Activated CD4-positive, alpha-beta T cell treated with anti-CD3 and anti-CD28 coated beads, Interleukin-2, Interleukin-6, amounts not matched to agents 100 ng/mL and 50 ng/mL, durations not matched to agents 16 hours and 8 hours (primary cell): Measurements from ENCODE around the gene HOXD9.

Source experiments
- DNase-seq: peaks from one replicate; pipeline ENCODE4 v3.0.0-alpha.2; 2020

The HOXD9 gene

DNA sequence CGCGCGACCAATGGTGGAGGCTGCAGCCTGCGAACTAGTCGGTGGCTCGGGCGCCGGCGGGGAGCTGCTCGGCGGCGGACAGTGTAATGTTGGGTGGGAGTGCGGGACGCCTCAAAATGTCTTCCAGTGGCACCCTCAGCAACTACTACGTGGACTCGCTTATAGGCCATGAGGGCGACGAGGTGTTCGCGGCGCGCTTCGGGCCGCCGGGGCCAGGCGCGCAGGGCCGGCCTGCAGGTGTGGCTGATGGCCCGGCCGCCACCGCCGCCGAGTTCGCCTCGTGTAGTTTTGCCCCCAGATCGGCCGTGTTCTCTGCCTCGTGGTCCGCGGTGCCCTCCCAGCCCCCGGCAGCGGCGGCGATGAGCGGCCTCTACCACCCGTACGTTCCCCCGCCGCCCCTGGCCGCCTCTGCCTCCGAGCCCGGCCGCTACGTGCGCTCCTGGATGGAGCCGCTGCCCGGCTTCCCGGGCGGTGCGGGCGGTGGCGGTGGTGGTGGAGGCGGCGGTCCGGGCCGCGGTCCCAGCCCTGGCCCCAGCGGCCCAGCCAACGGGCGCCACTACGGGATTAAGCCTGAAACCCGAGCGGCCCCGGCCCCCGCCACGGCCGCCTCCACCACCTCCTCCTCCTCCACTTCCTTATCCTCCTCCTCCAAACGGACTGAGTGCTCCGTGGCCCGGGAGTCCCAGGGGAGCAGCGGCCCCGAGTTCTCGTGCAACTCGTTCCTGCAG, at the start of gene HOXD9:
TSS of gene HOXD9 (plus strand) at position 37 of the 728 bp plus-strand sequence. CDS start at position 87, 50 bp downstream.
- DNase-seq, result no peak

DNA sequence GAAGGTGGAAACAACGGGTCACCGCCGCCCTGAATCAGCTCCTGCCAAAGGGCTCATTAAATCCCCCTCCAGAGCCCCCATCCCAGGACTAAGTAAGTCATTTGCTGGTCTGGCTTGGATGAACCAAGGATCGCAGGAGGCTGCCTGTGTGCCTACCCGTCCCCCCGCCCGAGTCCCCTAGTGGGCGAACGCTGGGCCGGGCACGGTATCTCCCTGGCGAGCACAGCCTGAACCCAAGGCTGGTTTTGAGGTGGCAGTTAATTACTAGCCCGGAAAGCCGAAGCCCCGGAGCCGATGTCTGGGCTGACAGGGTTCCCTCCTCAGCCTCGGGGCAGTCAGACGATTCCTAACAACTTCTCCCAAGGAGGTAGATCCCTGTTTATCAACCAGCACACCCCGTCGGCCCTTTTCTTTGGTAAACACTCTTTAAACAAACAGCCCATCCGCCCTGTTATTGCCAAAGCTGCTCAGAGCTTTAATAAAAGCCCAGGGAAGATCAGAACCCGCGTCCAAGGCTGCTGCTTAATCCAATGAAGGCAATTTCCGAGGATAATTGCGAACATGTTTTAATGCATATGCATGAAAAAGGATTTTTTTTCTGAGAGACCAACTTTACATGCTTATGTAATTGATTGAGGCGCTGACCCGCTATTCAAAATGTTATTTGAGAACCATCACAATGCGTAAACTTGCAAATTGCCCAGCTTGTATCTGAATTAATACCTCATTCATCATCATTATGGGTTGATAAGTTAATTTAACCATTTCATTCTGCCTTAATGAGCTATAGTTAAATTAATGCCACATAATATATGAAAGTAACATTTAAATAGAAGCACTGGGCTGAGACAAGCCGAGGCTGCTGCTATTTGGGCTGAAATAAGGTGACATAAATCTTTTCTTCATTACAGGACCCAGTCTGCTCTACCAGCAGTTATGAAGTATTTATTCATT, 49.3 kb upstream of the HOXD9 start:
- DNase-seq, result no peak

DNA sequence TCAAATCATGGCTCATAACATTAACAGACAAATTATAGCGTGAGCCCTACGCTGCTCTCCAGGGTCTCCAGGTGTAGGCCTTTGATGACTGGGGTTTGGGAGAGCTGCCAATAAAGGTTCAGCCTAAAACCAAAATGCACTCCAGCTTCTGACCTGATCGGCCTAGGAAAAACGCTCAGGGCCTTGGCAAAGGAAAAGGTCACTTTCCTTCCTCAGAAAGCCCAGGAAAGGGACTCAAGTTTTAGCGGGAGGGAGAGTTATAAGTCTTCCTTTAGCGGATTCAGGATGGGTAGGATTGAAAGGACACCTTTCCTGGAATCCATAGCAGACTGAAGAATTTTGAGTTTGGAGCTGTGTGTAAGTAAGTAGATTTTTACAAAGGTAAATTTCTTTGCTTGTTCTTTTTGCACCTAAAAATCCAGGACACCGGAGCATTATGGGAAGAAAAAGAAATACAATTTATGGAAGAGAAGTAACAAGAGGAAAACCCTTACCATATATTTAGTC, 47.5 kb upstream of the HOXD9 start:
- no peak for DNase-seq

DNA sequence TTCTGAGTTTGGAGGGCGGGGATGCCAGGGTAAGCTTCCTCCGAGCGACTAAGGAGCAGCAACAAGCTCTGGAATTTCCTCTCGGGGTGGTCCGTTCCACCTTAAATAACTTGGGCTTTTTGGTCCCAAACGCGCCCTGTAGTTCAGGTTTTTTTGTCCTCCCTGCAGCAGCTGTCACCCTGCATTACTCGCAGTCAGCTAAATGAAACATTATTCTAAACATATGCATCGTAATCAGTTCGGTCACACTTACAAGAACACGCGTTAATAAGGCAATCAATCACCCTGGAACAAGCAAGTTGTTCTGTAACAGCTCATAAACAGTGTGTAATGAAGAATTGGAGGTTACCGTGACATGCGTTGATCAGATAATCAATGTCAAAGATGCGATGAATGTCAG, 47.0 kb upstream of the HOXD9 start:
- no peak for DNase-seq

DNA sequence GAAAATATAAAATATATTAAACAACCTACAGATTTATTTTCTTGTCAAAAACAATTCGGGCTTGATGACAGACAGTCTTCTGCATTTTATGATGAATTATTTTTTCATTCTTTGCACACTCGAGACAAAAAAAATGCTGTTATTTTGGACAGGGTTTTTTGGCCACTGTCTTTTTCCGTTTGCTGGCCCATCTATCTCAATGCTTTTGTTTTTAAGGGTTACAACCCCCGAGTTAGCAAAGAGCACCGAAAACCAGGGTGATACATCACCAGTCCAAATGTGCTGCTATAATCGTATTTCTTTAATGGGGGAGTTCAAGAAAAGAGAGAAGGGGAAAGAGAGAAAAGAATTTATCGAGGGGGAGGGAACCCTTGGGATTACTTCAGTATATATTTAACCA, 46.5 kb upstream of the HOXD9 start:
- no peak for DNase-seq

DNA sequence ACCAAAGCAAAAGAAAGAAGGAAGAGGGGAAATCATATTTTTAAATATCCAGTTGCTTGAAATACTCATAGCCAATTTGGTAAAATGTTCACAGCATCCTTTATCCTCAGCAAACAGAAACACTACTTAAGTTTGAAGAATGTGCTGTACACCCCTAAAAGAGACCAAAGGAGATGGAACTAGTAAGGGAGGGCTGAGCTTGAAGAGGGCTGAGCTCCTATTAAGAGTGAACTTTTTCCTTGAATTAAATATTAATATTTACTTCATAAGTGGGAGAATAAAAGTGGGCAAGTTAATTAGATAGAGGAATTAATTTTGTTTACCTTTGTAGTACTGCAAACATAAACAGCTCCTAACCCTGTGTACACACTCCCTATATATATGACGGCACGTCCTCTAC, 45.7 kb upstream of the HOXD9 start:
- DNase-seq, result no peak

DNA sequence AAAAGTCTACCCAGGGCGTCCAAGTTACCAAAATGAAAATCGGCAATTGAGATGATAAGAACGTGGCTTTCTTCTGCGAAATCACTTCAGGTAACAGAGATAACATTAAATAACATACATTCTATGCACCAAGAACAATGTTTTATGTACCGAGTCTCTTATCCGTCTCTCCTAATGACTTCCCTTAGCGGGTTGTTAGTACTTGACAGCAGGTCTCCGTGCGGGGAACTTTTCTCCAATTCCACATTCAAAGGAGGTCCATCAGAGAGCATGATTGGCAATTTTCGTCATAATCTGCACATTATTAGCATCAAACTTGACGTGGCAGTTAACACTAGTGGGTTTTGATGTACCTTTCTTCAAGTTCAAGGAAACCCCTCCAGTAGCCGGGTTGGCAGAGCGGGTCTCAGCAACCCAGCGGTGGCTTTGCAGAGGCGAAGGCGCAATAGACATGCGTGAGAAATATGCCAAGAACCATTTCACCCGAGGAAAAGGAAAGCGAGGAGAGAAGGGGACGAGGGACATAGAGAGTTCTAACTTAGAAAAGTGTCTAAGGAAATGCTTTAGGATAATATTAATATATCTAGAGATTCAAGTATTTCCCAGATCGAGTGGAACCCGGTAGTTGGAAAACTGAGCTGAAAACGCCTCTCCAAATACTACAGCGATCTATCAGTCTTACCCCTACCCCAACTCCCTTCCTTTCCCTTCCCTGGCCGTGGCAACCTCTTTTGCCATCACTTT, 43.8 kb upstream of the HOXD9 start:
- no peak for DNase-seq

DNA sequence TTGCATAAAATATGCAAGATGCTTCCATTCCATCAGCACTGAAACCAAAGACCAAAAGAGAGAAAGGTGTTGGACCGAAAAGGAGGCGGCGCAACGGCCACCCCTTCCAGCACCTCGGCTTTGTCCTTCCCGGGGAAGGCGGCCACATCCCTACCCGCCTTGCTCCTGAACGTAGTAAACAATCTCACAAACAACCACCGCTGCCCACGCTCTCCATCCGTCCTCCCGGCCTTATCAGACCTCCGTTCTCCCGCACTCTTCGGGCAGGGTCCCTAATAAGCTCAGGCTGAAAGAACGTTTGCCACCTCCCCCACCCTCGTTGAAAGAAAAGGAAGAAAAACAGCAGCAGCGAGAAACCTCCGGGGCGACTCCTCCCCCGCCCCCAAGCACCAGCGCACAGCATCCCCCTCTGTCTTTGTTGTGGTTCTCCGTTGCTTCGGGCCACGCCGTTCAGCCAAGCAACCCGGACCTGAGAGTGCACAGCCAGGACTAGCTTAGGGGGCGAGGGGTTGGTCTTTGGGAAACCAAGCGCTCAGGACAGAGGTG, 43.2 kb upstream of the HOXD9 start:
- no peak for DNase-seq

DNA sequence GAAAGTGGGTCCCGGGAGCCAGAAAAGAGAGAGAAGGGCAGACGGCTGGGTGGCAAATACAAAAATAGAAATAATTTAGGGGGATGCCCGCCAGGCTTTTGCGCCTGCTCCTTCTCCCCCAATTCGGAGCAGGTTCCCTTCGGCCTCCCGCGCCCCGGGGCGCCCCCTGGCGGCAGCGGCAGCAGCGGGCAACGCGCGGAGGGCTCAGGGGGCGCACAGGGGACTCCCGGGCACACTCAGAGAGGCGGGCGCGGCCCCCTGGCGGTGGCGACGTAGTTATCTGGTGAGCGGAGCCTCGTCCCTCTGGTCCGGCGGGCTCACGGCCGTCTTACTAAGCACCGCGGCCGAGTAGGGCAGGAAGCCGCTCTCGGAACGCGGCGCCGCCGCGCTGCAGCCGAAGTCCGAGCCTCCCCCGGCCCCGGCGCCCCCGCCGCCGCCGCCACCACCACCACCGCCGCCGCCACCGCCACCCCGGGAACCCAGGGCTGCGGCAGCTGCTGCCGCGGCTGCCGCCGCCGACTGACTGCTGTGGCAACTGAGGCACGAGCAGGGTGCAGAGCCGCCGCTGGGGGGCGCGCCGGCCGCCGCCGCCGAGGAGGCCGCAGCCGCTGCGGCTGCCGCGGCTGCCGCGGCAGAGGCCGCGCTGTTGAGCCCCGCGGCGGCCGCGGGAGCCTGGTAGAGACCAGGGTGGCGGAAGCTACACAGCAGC, 42.5 kb upstream of the HOXD9 start:
- DNase-seq, result peak; percentile 58

DNA sequence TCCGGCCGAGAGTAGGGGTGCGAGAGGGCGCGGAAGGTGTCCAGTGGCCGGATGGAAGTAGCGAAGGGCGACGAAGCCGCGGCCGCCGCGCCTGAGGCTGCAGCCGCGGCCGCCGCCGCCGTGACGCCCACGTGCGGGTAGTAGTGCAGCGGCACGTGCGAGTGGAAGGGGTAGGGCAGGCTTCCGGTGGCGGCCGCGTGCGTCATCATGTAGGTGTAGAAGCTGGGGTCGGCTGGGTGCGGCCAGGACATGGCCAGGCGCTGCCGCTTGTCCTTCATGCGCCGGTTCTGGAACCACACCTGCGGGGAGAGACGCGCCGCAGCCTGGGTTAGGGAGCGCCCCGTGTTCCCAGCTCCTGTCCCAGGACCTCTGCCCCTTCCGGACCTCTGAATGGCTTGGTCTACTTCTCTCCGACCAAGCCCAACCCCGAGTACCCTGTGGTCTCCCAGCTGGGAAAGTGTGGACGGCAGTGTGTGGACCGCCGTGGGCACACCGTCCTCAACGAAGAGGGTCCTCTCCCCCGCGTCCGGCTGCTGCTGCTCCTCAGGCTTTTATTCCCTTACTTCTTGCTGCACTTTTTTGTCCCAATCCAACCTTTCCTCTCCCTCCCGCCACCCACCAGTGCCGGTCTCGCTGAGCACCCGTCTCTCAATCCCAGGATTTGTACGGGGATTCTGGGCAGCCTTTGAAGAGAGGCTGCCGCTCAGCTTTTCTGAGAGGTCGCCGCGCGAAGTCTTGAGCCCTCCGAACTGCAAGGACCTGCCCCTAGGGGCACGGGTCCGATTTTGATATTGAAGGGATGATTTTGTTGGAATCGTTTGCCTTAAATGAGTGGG, 41.8 kb upstream of the HOXD9 start:
- DNase-seq, result no peak

DNA sequence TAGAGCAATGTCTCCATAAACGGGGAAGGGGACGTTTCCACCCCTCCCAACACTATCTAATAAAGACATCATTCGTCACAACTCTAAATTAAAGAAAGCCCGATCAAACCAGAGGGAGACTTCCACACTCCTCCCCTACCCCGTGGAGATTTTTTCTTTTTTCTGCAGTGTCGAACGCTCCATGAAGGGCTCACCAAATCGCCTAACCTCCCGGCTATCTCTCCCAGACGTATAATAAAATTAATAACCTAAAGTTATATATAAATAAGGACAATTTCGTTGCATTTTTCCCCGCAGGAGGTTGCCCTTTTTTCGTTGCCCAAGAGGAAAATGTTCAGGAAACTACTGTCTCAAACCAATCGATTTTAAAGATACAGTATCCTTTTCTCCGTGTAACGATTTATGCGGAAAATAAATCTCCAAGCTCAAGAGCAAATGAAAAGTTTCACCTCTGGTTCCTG, 41.1 kb upstream of the HOXD9 start:
- no peak for DNase-seq

DNA sequence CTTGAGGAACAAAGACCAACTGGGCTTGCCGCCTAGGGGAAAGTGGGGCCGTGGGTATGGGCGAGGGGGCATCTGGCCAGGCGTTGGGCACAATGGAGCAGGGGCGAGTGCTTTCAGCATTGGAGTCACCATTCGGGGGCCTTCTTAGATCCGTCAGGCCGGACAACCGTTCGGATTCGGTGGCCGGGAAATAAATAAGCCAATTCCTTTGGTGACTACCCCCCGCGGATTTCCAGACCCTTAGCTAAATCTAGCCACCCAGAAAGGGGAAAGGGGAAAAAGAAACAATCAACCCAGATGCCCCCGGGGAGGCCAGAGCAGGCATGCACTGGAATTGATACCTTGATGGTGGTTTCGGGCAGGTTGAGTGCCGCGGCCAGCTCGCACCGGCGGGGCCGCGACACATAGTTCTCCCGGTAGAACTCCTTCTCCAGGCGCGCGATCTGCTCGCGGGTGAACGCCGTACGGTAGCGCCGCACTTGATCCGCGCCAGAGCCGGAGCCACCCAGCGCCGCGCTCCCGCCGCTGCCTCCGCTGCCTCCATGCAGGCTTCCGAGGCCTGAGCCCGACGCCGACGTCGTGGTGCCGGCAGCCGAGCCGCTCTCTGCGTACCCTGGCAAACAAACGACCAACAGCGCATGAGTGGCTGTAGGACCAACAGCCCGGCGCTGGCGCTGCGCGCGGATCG, 40.5 kb upstream of the HOXD9 start:
- DNase-seq, result no peak

DNA sequence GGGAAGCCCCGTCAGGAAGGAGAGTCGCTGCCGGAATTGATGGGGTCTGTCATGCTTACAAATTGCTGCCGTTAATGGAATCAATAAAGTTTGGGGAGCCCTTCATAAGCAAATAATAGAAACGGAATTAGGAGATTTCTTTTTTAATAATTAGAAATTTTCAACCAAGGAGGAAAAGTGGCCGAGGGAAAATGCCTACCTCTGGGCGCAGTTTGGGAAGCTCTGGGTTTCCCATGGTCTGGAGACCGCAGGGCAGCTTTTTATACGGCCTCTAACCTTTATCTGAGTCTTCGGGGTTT, 40.0 kb upstream of the HOXD9 start:
- no peak for DNase-seq

DNA sequence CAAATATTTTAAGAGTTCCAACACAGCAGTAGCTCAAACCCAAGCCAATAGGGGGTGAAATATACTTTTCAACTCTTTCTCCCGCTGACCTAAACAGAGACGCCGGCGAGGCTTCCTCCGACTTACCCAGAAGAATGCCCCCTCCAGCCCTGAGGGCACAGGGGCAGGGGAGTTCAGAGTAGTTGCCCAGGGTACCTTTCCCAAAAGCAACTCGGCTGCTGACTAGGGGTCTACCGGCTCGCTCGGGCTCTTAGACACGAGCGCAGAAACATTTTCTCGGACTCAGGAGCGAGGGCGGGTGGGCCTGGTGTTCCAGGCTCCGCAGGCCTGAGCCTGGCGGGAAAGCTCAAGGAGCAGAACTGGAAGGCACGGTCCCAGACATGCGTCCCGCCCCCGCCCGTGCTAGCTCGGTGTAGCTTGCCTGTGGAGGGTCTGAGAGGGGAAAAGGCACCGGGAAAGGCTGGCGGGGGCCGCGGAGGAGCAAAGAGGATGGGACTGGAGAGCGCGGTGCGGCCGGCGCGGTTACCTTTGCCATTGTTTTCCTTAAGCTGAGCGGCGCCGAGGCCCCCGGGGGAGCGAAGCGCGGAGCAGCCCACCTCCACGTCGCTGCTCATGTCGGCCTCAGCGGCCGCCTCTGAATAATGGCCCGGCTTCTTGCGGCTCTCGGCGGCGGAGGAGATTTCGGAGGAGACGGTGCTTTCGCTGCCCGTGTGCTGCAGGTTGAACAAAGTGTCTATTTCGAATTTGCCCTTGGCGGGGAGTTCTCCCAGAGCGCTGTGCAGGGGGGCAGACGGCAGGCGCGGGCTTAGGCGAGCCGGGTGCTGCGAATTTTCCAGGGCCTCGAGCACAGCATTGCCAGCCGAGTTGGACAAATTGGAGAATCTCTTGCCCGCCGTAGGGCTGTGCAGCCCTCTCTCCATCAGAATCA, 39.4 kb upstream of the HOXD9 start:
- no peak for DNase-seq

DNA sequence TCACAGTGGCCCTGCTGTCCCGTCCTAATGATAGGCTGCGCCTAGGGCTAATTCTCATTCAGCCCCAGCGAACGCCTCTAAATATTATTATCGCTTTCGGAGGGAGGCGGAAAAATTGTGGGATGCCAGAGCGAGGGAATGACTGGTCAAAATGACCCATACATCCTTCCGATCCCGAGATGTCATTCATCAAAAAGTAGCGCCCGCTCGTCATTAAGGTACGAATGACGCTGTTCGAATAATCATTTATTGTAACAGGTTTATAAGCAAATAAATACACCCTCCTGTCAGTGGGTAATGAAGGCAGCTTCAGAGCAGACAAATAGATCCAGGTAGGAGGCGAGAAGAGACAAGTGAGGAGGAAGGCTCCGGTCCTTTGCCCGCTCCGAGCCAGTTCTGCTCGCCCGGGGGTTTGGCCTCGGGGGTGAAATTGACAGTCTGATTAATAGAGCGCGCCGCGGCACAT, 38.7 kb upstream of the HOXD9 start, which contains the start of gene EVX2:
TSS of gene EVX2 (minus strand) at position 167 of the 466 bp plus-strand sequence. CDS start 186 bp downstream, outside the sequence.
- DNase-seq, result no peak

DNA sequence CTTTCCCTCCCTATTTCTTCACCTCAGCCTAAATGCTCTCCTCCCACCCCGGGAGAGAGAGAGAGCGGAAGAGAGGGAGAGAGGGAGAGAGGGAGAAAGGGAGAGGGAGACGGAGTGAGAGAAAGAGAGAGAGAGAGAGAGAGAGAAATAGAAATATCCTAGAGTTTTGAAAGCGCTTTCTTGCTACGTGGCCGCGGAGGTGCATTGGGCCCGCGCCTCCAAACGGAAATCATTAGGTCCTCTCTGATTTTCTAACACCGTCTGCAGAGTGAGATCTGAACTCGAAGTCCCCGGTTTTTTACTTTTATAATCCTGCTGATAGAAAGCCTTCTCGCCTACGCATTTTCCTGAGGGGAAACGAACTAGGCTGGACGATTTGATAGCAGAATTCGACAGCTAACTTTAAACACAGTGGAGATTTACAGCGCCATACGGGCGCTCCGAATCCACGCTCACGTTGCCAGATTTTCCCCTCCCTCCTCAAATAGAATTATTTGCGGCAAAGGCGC, 37.9 kb upstream of the HOXD9 start:
- no peak for DNase-seq

DNA sequence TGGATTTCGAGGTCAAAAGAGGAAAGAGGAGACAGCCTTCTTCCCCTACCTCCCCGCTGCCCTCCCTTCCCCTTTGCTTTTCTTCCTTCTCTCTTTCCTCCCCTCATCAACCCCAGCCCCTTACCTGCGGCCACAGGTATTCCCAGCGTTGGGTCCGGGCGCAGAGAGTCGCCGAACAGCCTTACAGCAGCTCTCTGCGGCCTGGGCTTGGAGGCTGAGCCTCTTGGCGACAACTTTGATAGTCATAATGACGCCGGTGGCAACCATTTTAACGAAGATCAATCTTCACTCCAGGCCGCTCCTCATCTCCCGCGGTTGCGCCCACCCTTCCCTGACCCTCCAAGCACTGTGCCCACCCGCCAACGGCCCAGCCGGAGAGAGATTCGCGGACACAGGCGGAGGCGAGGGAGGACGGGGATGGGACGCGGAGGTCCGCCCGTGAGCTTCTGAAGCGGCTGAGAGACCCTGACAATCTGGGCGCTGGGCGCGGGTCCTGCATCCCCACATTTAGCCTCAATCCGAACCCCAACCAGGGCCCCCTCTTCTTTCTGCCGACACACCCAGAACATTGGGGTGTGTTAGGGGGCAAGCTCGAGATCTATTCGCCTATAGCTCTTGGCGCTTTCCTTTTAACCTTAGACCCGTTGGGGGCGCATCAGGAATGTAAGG, 37.3 kb upstream of the HOXD9 start:
- no peak for DNase-seq
